Hematopoietic multipotent progenitor cell treated with erythropoietin and hydrocortisone succinate and interleukin-3 and kit ligand, for 8 days (in vitro differentiated cells): ENCODE results near the gene HEATR3.
"Not testable (repeated sequence)": the region's sequence is repeated elsewhere in the genome, so short reads cannot be mapped to it uniquely, and the experiment has no call there.

Experiments
- DNase-seq: peaks from one replicate; pipeline ENCODE4 v3.0.0-alpha.2; 2015

The HEATR3 gene

DNA sequence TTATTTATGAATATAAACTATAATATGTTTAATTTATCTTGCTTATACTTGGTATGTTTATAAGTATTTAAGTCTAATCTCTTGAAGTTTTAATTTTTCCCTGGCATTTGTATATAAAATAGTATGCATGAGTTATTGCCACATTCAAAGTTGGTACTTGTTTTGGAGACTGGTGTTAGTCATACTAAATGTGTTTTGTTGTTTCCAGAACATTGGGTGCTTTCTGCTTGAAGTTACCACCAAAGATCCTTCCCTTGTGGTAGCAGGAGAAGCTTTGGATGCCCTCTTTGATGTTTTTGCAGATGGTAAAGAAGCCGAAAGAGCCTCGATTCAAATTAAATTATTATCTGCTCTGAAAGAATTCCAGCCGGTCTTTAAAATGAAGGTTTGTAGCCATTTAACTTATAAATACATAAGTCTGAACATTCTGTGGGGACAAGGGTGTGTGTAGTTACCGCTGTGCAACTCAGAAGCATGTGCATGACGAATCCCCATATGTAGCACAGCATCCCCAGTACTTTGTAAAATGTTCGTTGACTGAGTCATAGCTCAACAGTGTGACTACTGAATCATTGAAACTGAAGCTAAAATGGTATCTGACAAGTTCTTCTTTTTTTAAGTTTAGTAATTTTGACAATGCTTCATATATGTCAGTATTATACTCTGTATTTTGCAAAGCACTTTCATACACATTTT, 36.4 kb downstream of the HEATR3 start:
- no peak for DNase-seq

DNA sequence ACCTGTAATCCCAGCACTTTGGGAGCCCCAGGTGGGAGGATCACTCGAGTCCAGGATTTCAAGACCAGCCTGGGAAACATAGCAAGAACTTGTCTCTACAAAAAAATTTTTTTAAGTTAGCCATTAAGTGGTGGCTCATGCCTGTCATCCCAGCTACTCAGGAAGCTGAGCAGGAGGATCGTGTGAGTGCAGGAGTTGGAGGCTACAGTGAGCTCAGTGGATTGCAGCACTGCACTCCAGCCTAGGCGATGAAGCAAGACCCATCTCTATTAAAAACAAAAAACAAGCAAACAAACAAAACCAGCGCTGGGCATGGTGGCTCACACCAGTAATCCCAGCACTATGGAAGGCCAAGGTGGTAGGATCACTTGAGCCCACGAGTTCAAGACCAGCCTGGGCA, 38.0 kb downstream of the HEATR3 start:
- no peak for DNase-seq

DNA sequence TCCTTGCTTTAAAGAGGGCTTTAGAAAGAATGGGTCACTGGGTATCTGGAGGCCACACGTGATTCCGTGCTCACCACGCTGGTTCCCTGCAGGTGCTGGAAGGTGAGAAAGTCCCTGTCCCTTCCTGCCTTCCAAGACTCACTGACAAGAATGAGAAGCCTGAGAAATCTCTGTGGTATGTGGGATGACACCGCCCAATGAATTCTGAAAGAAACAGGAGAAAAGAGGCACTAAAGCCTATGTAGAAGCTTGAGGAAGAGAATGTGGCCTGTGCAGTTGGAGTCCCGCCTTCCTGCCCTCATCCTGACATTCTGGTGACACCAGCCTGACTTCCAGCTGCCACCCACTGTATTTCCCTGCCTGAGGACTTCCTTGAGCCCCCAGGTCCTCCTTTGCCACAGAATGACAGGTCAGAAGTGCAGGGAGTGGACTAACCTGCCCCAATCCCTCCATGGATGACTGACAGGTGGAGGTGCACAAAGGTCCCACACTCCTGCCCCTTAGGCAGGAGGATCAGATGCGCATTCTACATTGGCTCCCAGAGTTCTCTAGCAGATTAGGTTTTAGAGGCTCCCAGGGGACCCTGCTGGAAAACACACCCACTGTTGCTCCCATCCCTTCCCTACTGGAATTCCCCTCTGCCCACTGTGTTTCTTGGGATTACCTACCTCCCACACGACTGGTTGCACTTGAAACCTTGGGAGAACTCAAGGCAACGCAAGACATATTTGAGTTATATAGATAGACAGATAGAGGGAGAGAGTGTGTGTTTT, 48.8 kb downstream of the HEATR3 start:
- DNase-seq: no peak

DNA sequence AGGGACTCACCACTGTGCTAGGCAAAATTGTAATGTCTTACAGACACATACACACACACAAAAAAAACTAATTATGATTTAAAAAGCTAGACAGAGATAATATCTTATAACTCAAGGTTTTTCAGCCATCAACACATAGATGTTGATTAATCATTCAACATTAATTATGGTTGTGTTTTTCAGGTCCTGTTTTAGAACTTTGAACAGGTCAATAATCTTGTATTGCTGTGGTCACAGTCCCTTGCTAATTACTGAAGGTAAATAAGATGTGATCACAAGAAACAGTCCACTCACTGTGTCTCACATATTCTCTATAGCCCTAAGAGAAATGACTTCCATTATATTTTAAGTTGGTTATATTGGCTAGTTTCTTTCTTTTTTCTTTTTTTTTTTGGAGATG, 54.9 kb downstream of the HEATR3 start:
- DNase-seq: no peak

DNA sequence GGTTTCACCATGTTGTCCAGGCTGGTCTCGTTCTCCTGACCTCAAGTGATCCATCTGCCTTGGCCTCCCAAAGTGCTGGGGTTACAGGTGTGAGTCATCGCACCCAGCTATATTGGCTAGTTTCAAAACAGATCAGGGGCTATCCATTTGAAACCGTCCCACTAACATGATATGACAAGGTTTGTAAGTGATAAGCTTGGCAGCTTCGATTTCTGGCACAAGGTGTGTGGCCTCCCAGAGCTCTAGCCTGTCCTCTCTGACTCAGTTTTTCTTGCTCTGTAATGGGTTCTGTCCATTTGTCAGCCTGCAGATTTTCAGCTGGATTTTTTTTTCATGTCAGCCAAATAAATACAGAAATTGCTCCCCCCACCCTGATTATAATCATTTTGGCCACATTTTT, 55.5 kb downstream of the HEATR3 start:
- DNase-seq: no peak

DNA sequence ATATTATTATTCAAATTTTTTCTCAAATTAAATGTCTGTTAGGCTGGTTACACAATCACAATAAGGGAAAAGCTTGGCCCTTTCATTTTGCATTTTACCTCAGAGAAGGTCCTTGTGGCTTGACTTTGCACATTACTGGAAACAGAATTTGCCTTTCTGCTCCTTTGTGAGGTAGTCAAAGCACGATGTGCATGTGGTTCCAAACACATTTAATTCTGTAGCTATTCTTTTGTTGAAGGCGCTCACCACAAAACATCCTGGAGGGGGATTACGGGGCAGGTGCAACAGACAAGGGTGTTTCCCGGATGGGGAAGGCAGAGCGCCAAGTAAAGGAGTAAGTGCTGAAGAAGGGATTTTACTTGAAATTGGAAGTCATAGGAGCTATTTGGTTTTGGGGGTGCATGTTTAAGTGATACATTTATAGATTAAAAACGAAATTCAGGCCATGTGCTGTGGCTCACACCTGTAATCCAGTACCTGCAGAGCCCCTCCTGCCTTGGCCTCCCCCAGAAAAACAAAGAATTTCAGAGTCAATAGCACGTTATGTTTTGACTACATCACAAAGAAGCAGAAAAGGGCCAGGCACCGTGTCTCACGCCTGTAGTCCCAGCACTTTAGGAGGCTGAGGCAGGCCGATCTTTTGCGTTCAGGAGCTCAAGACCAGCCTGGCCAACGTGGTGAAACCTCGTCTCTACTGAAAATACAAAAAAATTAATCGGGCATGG, 56.1 kb downstream of the HEATR3 start:
- DNase-seq: no peak

DNA sequence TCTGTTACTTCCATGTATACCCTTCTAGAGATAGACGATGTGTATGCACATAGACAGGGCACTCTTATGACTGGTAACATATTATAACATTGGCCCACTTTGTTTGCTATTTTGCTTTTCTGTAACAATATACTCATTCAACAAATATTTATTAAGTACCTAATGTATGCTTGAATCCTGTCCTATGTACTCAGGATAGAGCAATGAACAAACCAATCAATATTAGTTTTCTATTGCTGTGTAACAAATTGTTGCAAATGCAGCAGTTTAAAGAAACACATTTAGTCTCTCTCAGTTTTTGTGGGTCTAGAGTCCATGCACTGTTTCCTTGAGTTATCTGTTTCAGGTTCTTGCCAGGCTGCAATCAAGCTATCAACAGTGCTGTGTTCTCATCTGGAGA, 57.6 kb downstream of the HEATR3 start:
- no peak for DNase-seq

DNA sequence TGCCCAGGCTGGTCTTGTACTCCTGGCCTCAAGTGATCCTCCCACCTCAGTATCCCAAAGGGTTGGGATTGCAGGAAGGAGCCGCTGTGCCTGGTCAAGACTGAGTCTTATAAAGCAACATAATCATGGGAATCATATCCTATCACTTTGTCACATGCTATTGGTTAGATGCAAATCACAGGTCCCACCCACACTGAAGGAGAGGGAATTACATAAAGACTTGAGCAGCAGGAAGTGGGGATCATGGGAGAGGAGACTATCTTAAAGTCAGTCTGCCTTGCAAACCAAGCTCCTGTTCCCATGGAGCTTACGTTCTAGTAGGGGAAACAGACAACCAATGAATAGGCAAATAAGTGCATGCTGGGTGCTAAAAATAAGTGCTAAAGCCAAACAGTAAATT, 59.0 kb downstream of the HEATR3 start:
- DNase-seq: no peak

DNA sequence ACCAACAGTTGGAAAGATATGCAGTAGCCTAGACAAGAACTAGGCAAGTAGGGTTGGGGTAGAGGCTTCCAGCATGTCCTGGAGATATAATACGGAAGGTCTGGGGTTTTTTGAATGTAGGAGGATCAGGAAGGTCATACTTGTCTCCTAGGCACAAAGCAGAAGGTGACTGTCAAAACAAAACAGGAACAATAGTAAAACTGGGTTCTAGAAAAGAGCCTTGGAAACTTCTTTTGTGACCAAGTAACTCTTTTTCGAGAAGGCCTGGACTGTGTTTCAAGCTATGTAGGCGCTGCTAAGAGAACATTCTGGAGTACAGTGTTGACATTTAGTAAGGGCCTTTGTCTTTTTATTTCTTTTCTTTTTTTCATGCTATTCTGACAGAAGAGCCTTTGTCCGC, 60.4 kb downstream of the HEATR3 start:
- DNase-seq: no peak

DNA sequence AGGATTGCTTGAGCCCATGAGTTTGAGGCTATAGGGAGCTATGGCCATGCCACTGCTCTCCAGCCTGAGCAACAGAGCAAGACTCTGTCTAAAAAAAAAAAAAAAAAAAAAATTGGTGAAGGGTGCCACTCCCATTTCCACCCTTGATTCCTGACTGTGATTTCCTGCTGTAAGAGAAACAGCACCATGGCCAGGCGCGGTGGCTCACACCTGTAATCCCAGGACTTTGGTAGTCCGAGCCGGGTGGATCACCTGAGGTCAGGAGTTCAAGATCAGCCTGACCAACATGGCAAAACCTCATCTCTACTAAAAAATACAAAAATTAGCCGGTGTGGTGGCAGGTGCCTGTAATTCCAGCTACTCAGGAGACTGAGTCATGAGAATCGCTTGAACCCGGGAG, 66.8 kb downstream of the HEATR3 start:
- DNase-seq: not testable (repeated sequence)

DNA sequence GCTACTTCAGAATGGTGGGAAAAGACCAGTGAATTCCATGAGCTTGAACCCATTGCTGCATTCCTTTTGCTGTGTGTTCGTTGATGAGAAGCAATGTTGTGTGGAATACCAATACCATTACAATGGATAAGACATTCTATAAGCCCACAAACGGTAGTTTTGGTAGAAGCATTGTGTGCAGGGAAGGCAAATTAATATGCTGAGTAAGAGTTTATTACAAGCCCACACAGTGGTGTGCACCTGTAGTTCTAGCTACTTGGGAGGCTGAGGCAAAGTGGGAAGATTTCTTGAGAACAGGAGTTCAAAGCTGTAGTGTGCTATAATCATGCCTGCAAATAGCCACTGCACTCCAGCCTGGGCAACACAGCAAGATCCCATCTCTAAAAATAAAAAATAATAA, 67.4 kb downstream of the HEATR3 start:
- DNase-seq: no peak

DNA sequence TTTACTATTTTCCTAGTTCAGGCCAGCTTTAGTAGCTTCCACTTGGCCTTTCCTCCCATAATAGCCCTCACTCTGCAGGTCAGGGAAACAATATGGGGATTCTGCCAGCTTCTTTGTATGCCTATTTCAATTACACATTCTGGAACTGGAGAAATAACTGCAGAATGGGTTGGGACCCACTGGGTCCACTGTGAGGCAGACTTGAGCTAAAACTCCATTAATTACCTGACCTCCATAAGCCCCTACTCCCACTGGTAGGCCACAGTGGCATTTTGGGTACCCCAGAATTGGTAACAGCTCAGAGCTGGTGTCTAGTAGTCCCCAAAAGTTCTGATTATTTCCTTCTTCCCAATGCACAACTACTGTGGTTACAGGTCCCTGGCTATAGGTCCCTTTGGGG, 70.6 kb downstream of the HEATR3 start:
- DNase-seq: no peak

DNA sequence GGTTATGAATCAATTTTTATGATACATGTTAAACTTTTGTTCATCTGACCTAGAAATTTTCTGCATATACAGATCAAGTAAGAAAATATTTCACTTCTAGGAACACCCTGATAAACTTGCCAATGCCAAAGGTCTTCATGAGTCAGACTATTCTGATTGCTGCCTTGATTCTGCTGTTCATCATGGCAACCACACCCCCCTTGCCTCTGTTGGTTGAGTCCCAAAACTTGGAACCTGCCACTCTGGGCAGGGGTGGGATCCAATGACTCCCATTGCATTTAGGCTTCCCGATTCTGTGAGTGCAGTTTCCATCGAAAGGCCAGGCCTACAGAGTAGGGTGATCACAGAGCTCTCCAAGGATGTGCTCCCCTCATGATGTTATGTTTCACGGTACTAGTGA, 71.5 kb downstream of the HEATR3 start:
- DNase-seq: no peak

DNA sequence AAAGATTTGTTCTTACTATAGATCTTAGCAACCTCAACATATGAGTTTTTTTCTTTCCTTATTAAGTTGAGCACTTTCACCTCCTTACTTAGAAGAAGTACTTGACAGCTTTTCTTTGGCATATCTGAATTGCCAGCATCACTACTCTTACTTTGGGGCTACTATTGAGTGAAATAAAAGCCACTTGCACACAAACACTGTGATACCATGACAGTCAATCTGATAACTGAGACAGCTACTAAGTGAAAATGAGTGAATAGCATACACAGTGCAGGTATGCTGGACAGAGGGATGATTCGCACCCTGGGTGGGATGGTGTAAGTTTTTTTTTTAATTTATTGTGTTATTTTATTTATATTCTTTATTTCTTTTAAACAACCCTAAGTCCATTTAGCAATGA, 73.8 kb downstream of the HEATR3 start:
- no peak for DNase-seq

DNA sequence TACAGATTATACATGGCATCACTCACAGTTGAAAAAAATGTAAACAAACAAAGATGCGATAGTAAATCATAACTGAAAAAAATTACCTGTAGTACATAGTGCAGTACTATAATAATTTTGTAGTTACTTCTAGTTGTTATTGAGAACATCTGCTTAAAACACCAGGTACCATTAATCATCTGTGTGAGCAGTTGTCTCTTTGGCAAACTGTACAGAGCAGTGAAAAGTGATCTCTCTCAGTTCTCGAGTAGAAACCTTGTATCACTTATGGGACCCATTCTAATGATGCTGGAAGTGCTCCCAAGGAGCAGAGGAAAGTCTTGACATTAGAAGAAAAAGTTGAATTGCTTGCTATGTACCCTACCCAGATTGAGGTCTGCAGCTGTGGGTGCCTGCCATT, 78.4 kb downstream of the HEATR3 start:
- DNase-seq: no peak

DNA sequence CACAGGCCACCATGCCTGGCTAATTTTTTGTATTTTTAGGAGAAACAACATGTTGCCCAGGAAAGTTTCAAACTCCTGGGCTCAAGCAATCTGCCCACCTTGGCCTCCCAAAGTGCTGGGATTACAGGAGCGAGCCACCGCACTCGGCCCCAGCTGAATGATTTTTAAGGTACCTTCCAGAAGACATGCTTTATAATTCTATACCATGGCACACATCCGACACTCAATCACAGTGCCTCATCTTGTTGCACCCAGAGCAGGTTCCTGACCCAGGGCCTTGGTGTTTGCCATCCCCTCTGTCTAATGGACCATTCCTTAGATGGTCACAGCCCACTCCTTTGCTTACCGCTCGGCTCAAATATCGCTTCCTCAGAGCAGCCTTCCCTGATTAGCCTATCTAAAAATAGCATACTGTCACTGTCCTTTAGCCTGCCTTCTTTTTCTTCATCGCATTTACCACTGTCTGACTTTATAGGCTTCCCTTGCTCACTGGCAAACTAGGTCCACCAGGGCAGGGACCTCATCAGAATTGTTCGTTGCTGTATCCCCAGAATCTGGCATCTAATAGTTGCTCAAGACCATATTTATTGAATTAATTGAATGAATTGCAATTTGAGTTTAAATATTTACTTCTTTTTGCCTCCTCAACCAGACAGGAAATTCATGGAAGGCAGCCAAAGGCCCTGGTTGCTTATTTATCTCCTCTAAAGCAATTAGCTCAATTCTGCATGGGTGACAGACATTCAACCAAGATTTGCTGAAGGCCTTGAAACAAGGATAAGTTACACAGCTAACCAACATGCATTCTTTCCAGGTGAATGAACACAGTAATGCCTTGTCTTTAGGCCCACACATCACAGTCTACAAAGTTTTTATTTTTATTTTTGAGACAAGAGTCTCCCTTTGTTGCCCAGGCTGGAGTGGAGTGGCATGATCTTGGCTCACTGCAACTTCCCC, 81.0 kb downstream of the HEATR3 start:
- DNase-seq: no peak

DNA sequence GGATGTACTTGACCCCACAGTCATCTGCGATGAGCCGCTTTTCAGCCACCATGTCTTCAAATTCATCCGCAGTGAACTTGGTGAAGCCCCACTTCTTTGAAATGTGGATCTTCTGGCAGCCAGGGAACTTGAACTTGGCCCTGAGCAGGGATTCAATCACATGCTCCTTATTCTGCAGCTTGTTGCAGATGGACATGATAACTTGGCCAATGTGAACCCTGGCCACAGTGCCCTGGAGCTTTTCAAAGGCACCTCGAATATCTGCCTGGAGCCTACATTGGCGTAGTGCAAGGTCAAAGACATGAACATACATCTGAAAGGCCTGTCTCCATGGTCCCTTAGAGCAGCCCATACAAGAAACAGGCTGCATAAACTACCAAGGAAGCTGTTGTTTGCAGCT, 85.6 kb downstream of the HEATR3 start:
- no peak for DNase-seq

DNA sequence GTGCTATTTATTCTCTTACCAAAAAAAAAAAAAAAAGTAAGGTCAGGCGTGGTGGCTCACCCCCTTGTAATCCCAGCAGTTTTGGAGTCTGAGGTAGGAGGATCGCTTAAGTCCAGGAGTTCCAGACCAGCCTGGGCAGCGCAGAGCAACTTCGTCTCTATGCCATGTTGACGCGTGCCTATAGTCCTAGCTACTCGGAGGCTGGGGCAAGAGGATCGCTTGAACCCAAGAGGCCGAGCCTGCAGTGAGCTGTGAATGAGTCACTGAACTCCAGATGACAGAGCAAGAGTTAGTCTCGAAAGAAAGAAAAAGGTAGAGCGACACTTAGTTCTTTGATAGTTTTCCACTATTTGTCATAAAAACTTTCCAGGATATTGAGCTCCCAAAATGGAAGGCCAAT, 86.0 kb downstream of the HEATR3 start:
- DNase-seq: no peak

DNA sequence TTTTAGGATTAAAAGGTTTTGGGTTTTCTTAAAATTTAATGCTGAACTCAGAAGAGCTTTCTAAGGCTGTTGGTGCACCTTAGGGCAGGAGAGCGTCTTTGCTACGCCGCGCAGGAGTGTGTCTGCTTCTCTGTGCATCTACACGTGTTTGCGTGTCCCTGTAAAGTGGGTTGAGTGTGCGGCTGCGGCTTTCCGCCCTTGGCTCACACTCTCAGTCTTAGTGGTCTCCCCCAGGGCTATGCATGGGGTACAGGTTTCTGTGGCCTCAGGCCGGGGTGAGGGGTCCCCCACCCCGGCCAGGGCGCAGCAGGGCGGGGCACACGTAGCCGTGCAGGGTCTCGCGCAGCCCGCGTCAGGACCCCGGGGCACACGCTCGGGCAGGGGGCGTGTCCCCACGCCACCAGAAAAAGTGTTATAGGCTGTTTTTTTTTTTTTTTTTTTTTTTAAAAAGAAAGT, 86.6 kb downstream of the HEATR3 start:
- DNase-seq: peak; percentile 54

DNA sequence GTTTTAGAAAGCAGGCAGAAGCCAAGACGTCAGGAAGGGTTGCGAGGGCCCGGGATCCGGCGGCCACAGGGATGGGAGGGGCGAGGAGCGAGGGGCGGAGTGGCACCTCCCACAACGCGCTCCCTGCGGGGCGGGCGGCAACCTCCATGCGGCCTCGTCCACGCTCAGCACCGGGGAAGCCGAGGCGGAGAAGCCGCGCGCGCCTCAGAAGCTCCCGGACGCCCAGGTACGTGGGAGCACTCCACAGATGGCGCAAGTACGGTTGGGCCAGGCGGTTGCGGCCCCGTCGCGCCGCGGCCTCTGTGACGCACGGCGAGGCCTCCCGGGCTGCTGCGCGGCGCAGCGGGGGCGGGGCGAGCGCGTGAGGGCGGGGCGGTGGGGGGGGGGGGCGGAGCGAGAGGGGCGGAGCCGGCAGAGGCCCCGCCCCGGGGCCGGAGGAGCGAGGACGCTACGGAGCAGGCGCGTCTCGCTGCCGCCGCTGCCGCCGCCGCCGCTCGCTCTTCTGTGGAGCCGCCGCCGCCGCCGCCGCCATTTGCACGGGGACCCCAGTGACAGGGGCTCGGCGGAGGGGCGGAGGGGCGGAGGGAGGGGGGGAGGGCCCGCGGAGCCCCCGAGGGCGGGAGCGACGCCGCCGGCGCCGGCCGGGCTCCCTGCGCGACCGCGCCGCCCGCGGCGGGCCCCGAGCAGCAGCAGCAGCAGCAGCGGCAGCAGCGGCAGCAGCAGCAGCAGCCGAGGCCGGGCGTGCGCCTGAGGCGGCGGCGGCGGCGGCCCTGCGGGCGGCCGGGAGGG, 87.2 kb downstream of the HEATR3 start, which contains the start of gene TENT4B:
Gene TENT4B (plus strand): TSS at position 500 of the 789 bp plus-strand sequence. CDS start 316 bp downstream, outside the sequence.
- DNase-seq: peak; percentile 83

DNA sequence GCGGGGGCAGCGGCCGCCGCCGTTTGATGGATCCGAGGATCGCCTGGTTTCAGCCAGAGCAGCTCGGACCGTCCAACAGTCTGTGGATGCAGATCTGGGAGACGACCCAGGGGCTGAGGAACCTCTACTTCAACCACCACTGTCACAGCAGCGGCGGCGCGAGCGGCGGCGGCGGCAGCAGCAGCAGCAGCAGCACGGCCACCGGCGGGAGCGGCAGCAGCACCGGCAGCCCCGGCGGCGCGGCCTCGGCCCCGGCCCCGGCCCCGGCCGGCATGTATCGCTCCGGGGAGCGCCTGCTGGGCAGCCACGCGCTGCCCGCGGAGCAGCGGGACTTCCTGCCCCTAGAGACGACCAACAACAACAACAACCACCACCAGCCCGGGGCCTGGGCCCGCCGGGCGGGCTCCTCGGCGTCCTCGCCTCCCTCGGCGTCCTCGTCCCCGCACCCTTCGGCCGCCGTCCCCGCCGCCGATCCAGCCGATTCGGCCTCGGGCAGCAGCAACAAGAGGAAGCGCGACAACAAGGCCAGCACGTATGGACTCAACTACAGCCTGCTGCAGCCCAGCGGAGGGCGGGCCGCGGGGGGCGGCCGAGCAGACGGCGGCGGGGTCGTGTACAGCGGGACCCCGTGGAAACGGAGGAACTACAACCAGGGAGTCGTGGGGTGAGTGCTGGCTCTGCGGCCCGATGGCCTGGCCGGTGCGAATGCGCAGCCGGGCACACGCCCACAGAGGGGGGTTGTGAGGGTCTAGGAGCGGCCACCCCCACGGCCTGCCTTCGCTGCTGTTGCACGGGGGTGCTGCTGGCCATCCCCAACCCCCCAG, 88.0 kb downstream of the HEATR3 start:
- DNase-seq: no peak
